Activated naive CD8-positive, alpha-beta T cell treated with anti-CD3 and anti-CD28 coated beads for 36 hours (primary cell): ENCODE results near the gene PAXX. TPM values are rescaled to one million over a fixed set of nuclear protein-coding genes. Genes with fewer than 3 reads are reported as not detected.

Experiments
- DNase-seq: peaks from one replicate; pipeline ENCODE4 v3.0.0; 2021
- H3K27ac Mint-ChIP-seq: one replicate; pipeline ENCODE4 v1.8.0; 2022; ENCODE audit warnings: mild to moderate bottlenecking, moderate library complexity, mixed read lengths
- H3K27me3 Mint-ChIP-seq: one replicate; pipeline ENCODE4 v1.8.0; 2022; ENCODE audit warnings: mild to moderate bottlenecking, mixed read lengths
- H3K36me3 Mint-ChIP-seq: one replicate; pipeline ENCODE4 v1.8.0; 2021; ENCODE audit warnings: mild to moderate bottlenecking, mixed read lengths
- H3K4me1 Mint-ChIP-seq: one replicate; pipeline ENCODE4 v1.8.0; 2021; ENCODE audit warnings: mixed read lengths
- H3K4me3 Mint-ChIP-seq: one replicate; pipeline ENCODE4 v1.8.0; 2022; ENCODE audit warnings: mild to moderate bottlenecking, moderate library complexity, mixed read lengths
- H3K9me3 Mint-ChIP-seq: one replicate; pipeline ENCODE4 v1.8.0; 2022; ENCODE audit warnings: mixed read lengths
- total RNA-seq, 2 experiments: library from RNA; stranded (reverse); gene quantifications; one replicate each; pipeline ENCODE4 v1.2.3, GENCODE V29; 2021

PAXX gene
- total RNA-seq, 2 experiments from 2014 or later: 57.2 to 60.1 TPM

GRCh38 chr9:137020771-137021567, 28.7 kb downstream of the PAXX start:
- Mint-ChIP-seq H3K9me3 (no peaks in the 10 kb centered on the region), H3K27ac (no peak overlapping the region), H3K27me3 (no peaks in the 10 kb centered on the region), H3K4me3 (no peak overlapping the region), H3K36me3 (no peaks in the 10 kb centered on the region), H3K4me1 (no peaks in the 10 kb centered on the region)
- DNase-seq: no peak

- no peak overlapping the region for H3K27ac Mint-ChIP-seq
- peaks cover under 1% of the 10 kb centered on the region for H3K4me1 Mint-ChIP-seq
- no peak overlapping the region for H3K4me3 Mint-ChIP-seq
- H3K27me3 Mint-ChIP-seq: no peaks in the 10 kb centered on the region
- no peaks in the 10 kb centered on the region for H3K36me3 Mint-ChIP-seq
- H3K9me3 Mint-ChIP-seq: no peaks in the 10 kb centered on the region
- no peak for DNase-seq
Observed at GRCh38 chr9:137021568-137021978, 29.4 kb downstream of the PAXX start.

- no peaks in the 10 kb centered on the region for H3K9me3 Mint-ChIP-seq
- H3K4me3 Mint-ChIP-seq: no peak overlapping the region
- H3K36me3 Mint-ChIP-seq: no peaks in the 10 kb centered on the region
- no peak overlapping the region for H3K27ac Mint-ChIP-seq
- no peaks in the 10 kb centered on the region for H3K27me3 Mint-ChIP-seq
- H3K4me1 Mint-ChIP-seq: peaks cover 2% of the 10 kb centered on the region
- DNase-seq: peak; percentile 76
Observed at GRCh38 chr9:137021979-137022661, 29.9 kb downstream of the PAXX start.

- DNase-seq: no peak
- Mint-ChIP-seq H3K27me3 (no peaks in the 10 kb centered on the region), H3K4me1 (peaks cover 4% of the 10 kb centered on the region), H3K9me3 (no peaks in the 10 kb centered on the region), H3K4me3 (no peak overlapping the region), H3K36me3 (no peaks in the 10 kb centered on the region), H3K27ac (no peak overlapping the region)
Observed at GRCh38 chr9:137022662-137023008, 30.4 kb downstream of the PAXX start.

DNA sequence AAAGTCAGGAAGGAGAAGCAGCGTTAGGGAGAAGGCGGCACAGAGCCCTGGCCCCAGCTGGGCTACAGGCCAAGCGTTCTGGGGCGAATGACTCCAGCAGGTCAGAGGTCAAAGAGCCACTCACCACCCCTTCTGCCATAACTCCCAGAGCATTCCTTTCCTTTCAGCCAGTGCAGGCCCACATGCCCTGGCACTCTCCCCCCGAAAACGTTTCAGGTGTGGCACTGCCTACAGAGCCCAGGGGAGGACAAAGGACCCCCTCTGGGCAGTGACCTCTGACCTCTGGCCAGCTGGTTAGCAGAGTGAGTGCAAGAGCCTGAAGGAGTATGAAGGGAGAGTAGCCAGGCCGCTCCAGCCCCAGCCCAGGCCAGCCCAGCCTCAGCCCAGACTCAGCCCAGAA, 30.9 kb downstream of the PAXX start:
- Mint-ChIP-seq H3K4me1 (peaks cover 4% of the 10 kb centered on the region), H3K27me3 (no peaks in the 10 kb centered on the region), H3K9me3 (no peaks in the 10 kb centered on the region), H3K36me3 (no peaks in the 10 kb centered on the region), H3K4me3 (no peak overlapping the region), H3K27ac (no peak overlapping the region)
- no peak for DNase-seq

DNA sequence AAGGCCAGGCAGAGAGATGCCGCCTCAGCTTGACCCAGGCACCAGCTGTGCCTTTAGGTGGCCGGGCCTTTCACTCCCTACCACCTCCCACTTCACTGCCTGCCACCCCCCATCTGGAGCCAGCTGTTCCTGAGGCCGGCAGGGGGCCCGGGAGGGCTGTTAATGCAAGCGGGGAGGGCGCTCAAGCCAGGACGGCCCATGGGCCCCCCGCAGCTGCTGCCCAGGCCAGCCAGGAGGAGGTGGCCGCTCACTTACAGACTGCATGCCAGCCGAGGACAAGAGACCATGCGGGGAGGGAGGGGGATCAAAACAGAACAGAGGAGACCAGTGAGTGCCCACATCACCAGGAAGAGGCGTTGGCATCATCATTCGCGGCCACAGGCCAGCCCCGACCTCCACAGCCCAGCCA, 31.4 kb downstream of the PAXX start:
- Mint-ChIP-seq H3K27ac (no peak overlapping the region), H3K4me1 (peaks cover 4% of the 10 kb centered on the region), H3K27me3 (no peaks in the 10 kb centered on the region), H3K9me3 (no peaks in the 10 kb centered on the region), H3K36me3 (no peaks in the 10 kb centered on the region), H3K4me3 (no peak overlapping the region)
- no peak for DNase-seq

DNA sequence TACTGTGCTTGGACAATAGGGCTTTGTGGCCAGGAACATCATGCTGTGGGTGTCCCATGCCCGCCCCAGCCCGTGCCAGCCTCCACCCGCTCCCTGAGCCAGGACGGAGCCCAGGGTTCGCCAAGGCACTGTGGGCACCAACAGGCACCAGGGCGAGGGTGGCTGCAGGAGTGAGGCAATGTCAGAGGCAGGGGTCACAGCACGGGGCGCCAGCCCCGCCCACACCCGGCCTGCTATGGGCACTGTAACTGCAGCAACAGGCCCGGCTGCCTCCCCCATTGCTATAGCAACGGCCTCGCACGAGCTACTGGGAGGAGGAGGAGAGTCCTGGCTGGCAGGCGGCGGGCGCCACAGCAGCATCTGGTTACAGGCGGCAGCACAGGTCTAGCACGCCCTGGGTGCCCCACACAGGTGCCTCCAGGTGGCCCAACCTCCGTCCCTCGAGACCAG, 33.3 kb downstream of the PAXX start:
- no peak for DNase-seq
- H3K36me3 Mint-ChIP-seq: no peaks in the 10 kb centered on the region
- no peak overlapping the region for H3K27ac Mint-ChIP-seq
- no peaks in the 10 kb centered on the region for H3K27me3 Mint-ChIP-seq
- no peaks in the 10 kb centered on the region for H3K9me3 Mint-ChIP-seq
- peaks cover 20% of the 10 kb centered on the region for H3K4me1 Mint-ChIP-seq
- no peak overlapping the region for H3K4me3 Mint-ChIP-seq

DNA sequence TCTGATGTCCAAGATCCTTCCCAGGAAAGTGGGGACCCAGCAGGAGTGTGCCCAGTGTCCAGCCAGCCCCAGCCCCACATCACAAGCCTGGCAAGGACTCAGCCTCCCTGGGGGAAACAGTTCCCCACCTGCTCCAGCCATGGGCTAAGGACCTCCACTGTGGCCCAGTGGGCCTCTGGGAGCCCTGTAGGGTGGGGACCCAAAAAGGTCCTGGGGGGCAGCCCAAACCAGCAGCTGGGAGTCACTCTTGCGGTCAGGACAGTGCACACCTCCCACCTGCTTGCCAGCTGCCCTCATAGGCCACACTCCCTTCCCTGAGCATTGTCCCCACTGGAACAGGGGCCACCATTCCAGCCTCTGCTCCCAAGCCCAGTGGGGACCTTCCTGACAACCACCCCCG, 34.2 kb downstream of the PAXX start:
- DNase-seq: no peak
- Mint-ChIP-seq H3K4me3 (no peak overlapping the region), H3K9me3 (no peaks in the 10 kb centered on the region), H3K27ac (no peak overlapping the region), H3K27me3 (no peaks in the 10 kb centered on the region), H3K36me3 (no peaks in the 10 kb centered on the region), H3K4me1 (peaks cover 24% of the 10 kb centered on the region)

GRCh38 chr9:137026828-137027227, 34.6 kb downstream of the PAXX start:
- Mint-ChIP-seq H3K4me1 (peaks cover 25% of the 10 kb centered on the region), H3K36me3 (no peaks in the 10 kb centered on the region), H3K9me3 (no peaks in the 10 kb centered on the region), H3K4me3 (peak overlapping the region; percentile 68), H3K27ac (no peak overlapping the region), H3K27me3 (no peaks in the 10 kb centered on the region)
- DNase-seq: no peak

DNA sequence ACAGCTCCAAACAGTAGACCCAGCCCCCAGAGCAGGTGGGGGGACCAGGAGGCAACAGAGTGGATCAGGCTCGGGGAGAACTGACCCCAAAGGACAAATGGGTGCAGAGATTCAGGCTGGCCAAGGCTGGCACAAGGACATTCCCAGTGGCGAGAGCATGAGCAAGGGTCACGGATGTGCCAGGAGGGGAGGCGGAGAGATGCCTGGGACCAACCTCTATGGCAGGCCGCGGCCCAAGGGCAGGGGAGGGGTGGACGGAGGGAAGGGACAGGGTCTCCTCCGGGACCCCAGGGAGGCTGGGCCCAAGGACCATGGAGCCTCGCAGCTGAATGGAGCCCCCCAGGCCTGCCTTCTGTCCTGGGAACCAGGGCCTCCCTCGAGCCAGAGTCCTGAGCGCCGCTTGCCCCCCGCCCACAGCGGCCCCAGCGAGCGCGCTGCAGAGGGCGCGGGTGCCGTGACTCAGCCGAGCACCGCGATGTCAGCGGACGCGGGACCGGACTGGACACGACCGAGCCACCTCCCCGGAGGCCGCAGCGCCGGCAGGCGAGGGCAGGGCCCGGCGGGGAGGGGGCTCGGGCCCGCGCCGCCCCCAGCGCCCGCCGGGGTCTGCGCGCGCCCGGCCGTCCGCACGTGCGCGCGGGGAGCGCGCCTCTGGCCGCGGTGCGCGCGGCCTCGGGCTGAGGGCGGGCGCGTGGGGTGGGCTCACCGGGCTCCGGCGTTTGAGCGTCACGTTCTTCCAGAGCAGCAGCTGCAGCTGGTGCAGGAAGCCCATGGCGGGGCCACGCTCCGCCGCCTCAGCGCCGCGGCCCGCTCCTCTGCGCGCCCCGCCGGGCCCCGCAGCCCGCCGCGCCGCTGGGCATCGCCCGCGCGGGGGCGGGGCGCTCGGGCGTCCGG, 35.4 kb downstream of the PAXX start, which contains the start of gene ABCA2:
ABCA2 (minus strand) TSS at position 869 of the 894 bp plus-strand sequence; CDS start at position 772, 97 bp downstream.
- Mint-ChIP-seq H3K36me3 (no peaks in the 10 kb centered on the region), H3K4me3 (peak within 1 kb of the TSS; percentile 68), H3K27me3 (no peaks in the 10 kb centered on the region), H3K9me3 (no peaks in the 10 kb centered on the region), H3K27ac (no peak within 1 kb of the TSS), H3K4me1 (peaks cover 28% of the 10 kb centered on the region)
- DNase-seq: no peak

GRCh38 chr9:137028263-137029057, 36.2 kb downstream of the PAXX start:
- Mint-ChIP-seq H3K27ac (no peak overlapping the region), H3K4me3 (peak overlapping the region; percentile 53), H3K36me3 (no peaks in the 10 kb centered on the region), H3K27me3 (no peaks in the 10 kb centered on the region), H3K9me3 (no peaks in the 10 kb centered on the region), H3K4me1 (peaks cover 28% of the 10 kb centered on the region)
- peak; percentile 79 for DNase-seq

GRCh38 chr9:137029058-137029936, 37.1 kb downstream of the PAXX start:
- Mint-ChIP-seq H3K4me1 (peaks cover 32% of the 10 kb centered on the region), H3K27me3 (no peaks in the 10 kb centered on the region), H3K27ac (no peak overlapping the region), H3K36me3 (no peaks in the 10 kb centered on the region), H3K4me3 (peak overlapping the region; percentile 53), H3K9me3 (no peaks in the 10 kb centered on the region)
- peak; percentile 70 for DNase-seq

DNA sequence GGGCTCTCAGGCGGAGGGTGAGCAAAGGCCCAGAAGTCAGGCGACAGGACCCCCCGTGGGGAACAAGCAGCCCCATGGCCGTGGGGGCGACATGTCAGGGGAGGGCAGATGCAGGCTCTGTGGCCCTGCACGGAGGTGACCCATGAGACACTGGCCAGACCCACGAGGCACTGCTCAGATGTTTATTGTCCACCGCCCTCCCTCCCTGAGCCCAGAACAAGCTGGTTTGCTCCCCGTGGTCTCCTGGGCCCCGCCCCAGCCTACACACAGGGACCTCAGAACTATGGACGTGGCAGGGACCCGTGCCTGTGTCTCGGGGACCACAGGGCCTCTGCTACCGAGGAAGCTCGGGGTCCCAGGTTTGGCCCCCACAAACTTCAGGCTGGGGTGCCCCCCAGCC, 37.8 kb downstream of the PAXX start:
- Mint-ChIP-seq H3K4me3 (no peak overlapping the region), H3K36me3 (no peaks in the 10 kb centered on the region), H3K9me3 (no peaks in the 10 kb centered on the region), H3K27ac (no peak overlapping the region), H3K27me3 (no peaks in the 10 kb centered on the region), H3K4me1 (peaks cover 39% of the 10 kb centered on the region)
- DNase-seq: no peak
